Stimulated activated CD4-positive, alpha-beta T cell treated with anti-CD3 and anti-CD28 coated beads, Interleukin-2, amount 100 ng/mL, for 24 hours (primary cell): Measurements from ENCODE around the gene PLA2G2A.
"Not testable (repeated sequence)": the region's sequence is repeated elsewhere in the genome, so short reads cannot be mapped to it uniquely, and the experiment has no call there.

Source experiments
- DNase-seq, 2 donors: peaks; one replicate each; pipeline ENCODE4 v3.0.0-alpha.2; 2020

PLA2G2A gene

DNA sequence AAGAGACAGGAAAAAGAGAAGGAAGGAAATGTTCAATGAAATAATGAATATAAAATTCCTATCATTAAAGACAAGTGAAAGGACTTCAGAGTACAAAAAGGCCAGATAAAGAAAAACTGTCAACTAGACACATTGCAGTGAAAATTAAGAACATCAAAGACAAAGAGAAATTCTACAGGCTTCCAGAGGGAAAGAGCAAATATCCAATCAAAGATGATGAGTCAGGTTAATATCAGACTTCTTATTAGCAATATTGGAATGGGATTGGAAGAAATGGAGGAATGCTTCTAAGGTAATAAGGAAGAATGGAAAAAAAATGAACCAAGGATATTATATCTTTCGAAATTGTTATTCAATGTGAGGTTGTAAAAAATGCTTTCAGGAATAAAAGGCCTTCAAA, 7.8 kb downstream of the PLA2G2A start:
- no peak for DNase-seq

DNA sequence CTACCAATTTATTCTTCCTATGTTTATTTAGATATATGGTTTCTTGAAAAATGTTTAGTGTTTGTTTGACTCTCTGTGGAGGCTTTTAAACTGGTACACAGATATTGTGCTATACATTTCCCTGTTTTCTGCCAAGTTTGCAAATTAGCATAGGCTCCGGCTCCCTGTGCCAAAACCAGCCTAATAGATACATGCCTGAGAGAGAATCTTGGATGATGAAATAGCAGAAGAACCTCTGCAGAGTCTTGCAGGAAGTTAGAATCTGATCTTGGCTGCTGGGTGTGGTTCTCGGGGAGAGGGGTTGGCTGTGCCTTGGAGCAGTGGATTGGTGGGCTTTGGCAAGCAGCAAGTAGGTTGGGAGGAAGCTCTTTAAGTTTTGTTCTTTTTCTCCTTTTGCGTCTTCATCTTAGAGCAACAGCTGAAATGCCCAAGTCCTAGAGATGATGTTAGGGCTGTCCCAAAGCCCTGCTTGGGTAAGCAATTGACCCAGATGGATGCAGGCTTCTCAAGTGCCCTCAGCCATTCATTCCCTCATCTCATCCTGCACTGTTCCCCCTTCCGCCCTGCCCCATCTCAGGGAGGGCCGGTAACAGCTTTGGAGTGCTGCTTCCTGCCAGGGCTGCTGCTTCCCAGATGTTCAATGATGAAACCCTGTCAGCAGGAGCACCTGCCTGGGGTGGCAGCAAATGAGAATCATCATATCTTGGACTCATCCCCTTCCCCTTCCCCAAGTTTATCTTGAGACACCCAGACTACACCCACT, 9.3 kb downstream of the PLA2G2A start:
- DNase-seq: no peak

DNA sequence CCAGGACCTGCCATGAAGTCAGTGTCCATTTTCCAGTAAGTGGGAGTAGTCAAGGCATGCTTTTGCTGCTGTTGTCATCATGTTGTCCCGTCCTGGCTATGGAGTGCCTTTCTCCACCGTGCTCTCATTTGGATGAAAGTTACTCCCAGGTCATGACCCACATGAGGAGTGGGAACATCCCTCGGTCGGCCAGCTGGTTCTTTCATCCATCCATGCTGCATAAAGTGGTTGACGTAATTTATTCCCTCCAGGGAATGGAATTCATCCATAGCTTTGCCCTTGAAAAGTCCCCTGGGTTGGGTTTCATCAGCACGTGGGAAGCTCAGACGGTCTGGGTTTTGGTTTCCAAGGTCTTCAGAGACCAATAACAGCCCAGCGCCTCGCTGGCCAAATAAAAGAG, 11.6 kb downstream of the PLA2G2A start:
- no peak for DNase-seq

DNA sequence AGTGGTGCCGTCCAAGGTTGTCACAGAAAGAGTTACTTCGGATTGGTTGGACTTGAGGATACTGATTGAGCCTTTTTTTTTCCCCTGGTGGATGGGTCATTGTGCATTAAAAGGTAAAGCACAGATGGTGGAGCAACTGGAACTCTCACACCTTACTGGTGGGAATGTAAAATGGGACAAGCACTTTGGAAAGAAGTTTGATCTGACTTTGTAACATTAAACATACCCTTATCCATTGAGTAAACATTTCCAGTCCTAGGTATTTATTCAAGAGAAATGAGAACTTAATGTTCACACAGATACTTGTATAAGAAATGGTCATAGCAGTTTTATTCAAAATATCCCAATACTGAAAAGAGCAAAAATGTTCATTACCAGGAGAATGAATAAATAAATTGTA, 14.9 kb downstream of the PLA2G2A start:
- no peak for DNase-seq

DNA sequence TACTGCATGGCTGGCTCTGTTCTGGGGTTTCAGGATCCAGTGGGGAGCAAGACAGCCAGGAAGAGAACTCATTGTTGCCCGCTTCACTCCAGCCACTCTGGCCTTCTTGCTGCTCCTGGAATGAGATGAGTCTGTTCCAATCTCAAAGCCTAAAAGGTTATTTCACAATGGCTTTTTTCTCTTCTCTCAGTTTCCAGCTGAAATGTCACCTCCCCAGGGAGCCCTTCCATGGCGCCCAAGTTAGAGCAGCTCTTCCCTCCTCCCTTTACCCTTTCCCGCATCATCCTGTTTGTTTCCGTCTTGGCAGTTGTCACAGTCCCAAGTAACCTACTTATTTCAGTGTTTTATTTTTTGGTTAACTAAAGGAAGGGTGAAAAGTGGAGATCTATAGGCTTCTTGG, 15.8 kb downstream of the PLA2G2A start:
- DNase-seq: no peak

DNA sequence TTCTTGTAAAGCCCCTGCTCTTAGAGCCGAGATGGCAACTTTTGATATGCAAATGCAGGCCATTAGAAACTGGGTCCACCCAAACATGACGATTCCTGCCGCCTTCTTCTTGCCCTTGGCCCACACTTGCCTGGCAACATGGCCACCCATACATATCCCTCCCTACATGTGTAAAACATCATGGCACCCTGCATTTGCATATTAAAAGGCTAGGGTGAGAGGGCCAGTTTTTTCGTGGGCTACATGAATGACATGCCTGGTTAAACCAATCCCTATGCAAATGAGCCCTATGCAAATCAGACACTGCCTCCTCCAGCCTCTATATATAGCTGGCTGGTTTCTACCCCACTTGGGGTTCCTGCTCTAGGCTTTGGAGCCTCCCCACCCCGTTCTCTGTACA, 18.8 kb downstream of the PLA2G2A start:
- DNase-seq: no peak

DNA sequence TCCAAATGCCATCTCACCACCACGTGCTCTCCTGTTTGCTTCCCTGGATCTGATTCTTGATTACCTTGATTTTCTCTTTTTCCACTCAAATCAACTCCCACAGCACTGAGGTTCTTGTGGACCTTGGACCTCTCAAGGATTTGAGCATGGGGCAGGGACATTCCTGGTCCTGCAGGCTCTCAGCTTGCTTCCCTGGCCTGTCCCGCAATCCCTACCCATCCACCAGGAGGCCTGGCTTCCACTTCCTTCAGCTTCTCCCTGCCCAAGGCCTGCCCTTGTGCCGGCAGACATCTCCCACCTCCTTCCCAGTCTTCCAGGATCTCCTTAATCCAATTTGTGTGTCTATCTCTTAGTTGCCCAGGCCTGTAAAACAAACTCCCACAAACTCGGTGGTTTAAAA, 21.6 kb downstream of the PLA2G2A start:
- DNase-seq: no peak

DNA sequence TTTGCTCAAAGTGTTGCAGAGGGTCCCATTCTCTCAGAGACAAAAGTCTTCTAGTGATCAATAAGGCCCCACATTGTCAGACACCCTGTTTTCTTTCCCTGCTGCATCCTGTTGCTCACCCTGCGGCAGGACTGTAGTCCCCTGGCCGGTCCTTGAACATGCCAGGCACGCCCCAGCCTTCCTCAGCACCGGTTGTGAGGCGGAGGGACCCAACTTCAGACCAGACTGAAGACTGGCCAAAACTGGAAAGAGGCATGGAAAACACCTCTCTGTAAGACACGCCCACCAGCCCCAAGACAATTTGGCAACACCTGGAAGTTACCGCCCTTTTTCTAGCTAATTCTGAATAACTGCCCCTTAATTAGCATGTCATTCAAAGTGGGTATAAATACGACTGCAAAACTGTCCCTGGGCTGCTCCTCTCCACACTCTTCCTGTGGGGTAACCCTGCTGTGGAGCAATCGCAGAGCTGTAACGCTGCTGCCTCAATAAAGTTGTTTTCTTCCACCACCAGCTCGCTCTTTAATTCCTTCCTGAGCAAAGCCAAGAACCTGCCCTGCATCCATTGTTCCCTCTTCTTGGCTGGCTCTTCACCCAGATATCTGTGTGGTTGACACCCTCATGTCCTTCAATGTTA, 23.8 kb downstream of the PLA2G2A start:
- no peak for DNase-seq

DNA sequence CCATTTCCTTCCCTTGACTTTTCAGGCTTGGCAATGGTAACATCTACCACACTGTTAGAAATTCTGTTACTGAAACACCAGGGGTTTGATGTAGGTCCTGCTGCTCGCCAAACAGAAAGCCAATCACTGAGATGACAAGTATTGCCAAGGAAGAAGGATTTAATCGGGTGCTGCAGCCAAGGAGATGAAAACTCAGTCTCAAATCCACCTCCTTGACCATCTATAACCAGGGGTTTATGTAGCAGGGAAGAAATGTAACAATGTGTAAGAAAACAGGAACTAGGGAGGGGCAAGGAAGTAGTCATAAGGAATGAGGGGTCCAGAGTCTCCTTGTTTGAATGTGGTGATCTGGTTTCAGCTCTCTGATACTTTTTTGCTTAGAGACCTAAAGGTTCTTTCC, 25.4 kb downstream of the PLA2G2A start:
- DNase-seq: no peak

DNA sequence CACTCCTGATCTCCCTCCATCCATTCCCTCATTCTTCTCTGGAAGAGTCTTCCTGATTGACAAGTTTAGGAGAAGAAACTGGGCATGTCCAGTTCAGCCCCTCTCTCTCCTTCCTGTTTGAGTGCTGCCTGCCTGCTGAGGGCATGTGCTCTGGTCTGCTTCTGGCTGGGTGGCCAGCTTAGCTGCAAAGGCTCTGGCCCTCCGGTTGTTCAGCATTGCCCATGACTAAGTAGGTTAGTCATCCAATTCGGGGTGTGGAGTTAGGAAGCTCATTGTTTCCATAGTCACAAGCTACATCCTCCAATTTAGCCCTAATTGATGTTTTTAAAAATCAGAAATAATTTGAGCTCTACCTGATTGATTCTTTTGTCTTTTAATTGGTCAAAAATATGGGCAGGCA, 30.4 kb downstream of the PLA2G2A start:
- no peak for DNase-seq

DNA sequence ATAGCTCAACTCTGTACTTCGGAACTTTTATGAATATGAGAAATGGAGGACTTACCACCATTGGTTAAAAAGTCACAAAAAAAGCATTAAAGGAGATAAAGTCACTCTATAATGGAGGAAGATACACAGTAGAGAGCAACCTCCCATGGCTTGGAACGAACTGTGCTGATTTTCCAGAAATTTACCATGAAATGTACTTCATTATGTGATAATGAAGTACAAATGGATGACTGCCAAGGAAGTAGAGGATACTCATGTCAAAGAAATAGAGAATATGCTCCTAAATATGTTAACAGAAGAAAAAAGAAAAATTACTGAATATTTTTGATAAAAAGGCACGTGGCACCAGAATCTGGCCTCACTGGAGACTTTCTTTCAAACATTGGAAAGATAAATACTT, 32.4 kb downstream of the PLA2G2A start:
- no peak for DNase-seq

DNA sequence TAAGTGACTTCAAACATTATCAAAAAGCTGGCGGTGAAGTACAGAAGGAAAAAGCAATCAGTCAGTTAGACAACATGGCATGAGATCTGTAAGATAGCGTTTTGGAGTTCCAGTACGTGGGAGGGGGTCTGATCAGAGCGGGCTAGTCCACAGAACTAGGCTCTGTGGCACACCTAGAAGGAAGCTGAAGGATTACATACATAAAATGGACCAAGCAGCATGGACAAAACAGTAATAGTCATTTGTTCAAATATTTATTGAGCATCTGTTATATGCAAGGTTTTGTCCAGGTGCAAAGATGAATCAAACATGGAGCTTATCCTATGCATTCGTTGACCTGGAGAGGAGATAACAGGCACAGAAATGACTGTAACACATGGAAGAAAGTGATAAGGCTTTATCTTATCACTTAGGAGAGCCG, 33.1 kb downstream of the PLA2G2A start:
- no peak for DNase-seq

DNA sequence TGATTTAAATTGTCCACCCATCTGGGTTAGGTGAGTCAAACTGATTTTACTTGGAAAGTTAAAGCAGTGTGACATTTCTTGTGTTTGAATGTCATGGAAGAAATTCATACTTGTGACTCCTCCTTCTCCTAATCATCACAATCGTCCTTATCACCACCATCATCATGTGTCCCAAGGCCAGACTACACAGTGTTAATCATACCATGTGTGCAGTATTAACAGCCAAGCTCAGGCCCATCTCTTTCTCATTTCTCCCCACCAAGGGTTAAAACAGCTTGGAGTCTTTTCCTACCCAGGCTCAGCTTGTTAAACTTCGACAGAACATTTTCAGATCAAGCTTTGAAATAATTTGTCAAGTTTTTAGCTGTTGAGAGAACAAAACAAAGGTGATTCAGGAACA, 33.5 kb downstream of the PLA2G2A start:
- no peak for DNase-seq

DNA sequence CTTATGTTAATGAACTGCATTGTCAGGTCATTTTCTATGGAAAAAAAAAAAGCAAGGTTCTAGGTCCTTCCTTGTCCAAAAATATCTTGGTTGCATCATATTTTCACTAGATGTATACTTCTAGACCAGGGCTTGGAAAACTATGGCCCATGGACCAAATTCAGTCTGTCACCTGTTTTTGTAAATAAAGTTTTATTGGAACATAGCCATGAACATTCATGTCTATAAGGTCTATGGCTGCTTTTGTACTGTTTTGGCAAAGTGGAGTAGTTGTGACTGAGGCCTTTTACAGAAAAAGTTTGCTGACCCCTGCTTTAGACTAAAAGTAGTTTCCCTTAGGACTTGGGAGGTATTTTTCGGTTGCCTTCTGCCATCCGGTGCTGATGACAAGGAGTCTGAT, 36.8 kb downstream of the PLA2G2A start:
- no peak for DNase-seq

DNA sequence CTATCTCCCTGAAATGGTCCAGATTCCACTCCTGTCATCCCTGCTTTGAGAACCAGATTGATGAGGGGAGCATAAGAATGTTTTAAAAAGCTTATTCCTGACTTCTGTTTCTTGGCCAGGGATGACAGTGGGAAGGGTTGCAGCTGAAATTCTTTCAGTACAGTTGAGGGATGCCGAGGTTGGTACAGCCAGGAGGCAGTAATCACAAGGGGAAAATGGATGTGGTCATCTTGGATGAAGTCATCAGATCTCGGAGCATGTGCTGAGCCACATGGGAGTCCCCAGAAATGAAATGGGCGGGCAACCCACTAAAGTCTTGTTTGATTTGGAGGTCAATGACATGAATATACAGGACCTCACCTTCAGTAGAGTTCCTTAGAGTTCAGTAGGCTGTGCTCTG, 37.3 kb downstream of the PLA2G2A start:
- DNase-seq: no peak

DNA sequence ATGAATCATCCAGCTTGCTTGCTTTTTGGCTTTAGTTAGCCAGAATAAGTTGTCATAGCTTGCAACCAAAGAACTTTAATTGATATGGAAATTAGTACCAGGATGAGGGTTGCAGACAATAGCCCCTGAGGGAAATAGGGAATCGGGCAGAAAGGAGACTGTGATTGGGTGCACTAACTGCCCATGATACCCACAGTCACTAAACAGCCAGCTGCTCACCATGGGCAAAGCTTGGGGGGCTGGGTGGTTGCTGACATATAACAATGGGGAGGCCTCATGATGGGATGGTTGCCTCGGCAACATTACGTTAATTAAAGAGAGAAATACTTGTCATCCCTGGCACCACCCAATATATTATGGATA, 38.2 kb downstream of the PLA2G2A start:
- no peak for DNase-seq

DNA sequence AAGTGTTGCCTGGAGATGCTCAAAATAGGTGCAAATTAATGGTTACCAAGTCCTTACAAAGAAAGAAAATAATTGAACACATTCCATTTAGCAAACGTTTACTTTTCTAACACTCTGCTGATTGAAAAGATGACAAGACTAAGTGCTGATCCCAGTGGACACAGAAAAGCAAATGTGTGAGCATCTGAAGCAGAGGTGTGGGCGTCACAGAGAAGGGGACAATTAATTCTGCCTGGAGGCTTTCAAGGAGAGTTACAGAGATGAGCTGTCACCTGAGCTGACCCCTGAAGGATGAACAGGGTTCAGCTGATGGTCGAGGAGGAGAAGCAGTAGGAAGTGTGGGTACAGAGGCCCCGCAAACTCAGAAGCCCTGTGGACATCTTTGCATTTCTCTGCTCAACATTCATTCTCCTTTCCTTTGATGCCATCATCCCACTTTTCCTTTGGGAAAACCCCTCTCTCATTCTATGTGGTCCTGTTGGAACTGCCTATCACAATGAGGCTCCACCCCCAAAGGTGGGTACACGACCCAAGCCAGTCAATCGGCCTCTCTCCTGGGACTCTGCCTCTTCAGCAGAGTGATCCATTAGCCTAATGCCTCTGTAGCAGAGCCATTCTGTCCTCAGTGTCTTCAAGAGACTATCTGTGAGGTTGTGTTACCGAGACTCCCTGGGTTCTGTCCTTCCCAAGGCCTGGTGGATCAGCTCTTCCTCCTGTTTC, 38.8 kb downstream of the PLA2G2A start:
- no peak for DNase-seq

DNA sequence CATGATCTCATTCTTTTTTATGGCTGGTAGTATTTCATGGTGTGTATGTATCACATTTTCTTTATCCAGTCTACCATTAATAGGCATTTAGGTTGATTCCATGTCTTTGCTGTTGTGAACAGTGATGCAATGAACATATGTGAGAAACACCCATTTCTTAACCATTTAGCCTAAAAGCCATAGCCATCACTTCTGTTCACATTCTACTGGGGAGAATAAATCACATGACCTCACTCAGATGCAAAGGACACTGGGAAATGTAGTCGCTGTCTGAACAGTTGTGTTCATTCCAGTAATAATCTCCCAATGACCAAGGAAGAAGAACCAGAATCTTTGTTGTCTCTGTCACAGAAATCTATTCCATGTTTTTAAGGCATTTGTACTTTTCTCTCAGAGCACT, 40.9 kb downstream of the PLA2G2A start:
- DNase-seq: no peak

DNA sequence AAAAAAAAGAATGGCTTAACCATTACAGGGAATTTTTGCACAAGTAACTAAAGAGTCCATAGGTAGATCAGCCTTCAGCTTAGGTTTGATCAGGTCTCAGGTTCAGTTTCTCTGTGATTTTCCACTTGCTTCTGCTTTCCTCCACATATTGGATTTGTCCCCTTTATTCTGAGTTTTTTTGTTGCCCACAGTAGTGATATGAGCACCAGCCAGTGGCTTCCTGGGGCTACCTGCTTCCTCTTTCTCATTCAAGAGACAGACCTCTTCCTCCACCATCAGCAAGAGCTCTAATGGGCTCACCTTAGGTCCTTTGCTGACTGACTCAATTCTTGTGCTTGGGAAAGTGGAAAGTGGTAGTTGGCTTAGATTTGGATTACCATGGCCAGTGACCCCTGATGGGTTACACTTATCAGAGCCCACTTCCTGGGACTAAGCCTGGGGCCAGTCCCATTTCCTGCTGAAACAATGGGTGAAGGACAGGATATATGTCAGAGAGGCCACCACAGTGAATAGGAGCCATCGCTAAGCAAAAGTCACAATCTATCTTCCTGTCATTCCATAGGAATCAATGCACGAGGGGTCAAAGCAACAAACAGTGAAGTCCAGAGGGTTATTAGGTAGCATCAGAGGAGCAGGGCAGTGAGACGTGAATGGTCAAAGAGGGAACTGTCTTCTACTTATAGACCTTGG, 43.2 kb downstream of the PLA2G2A start:
- no peak for DNase-seq

DNA sequence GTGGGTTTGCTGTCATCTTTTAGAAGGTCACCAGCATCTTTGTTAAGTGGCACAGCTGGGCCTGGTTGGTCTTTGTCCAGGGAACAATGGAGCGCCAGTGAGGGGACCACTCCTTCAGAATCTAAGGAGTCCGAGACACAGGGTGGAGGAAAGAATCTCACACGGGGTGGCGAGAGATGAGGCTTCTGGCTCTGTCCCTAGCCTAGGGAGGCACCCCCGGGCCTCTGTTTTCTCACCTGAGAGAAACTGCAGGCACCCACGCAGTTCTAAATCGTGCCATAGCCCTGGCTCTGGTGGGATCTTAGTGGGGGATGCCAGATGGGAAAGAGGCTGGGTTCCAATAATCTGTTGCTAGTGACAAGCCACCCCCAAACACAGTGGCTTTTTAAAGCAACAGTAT, 45.1 kb downstream of the PLA2G2A start:
- DNase-seq: no peak

DNA sequence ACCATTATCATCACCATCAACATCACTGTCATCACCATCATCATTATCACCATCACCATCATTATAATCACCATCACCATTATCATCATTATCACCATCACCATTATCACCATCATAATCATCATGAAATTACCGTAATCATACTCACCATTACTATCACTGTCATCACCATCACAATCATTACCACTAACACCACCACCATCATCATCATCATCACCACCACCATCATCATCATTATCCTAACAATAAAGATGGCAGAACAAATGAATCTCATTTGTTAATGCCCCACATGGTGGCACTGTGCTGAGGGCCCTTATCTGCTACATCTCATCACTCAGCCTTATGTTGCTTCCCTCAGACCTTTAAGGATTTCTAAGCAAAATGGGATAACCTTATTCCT, 46.6 kb downstream of the PLA2G2A start:
- DNase-seq: no peak

DNA sequence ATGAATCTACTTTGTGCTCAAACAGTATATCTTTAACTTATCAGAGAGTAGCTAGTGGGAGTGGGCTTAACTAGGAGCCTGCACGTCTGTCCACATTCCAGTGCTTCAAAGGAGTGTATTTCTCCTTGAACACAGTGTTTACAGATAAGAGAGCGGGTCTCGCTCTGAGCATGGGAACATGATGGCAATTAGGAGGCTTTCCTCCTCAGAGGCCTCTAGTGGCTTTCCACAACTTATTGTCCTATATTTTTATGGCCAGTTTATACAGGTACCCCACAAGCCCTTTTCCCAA, 52.3 kb downstream of the PLA2G2A start:
- DNase-seq: not testable (repeated sequence)

DNA sequence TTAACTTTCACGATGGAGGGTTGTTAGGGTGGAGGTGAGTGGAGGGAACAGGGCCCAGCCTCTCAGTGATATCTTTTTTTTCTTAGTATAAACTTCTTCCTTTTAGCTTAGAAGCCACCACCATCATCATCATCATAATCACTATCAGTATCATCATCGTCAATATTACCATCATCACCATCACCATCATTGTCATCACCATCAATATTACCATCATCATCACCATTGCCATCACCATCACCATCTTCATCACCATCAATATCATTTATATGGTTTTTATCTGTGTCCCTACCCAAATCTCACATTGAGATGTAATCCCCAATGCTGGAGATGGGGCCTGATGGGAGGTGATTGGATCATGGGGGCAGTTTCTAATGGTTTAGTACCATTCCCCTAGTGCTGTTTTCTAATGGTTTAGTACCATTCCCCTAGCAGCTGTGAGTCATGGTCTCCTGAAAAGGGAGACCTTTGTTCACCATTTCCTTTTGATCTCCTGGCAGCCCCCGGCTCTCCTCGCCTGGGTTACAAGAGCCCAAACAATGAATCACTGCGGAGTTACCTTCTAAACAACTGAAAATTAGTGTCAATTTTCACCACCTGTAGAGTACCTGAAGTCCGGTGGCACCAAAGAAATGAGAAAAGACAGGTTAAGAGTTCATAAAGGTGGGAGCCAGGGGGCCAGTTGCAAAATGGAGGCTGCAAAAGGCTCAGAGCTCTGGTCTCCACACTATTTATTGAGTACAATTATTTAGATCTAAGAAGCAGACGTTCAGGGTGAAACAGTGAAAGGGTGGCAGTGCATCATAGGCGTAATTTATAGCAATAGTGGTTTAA, 52.9 kb downstream of the PLA2G2A start:
- no peak for DNase-seq
